NK-92 (cell line): ENCODE results near the gene EGFR.
"Not testable (repeated sequence)": the region's sequence is repeated elsewhere in the genome, so short reads cannot be mapped to it uniquely, and the experiment has no call there.

ENCODE experiments used
- DNase-seq: peaks from one replicate; lab custom pipeline; 2025; ENCODE audit not compliant: unreplicated experiment; lab: John Stamatoyannopoulos, UW

Gene EGFR

GRCh38 chr7:55034776-55035175, 16.0 kb downstream of the EGFR start:
- DNase-seq = no peak

GRCh38 chr7:55035410-55035809, 16.6 kb downstream of the EGFR start:
- DNase-seq = not testable (repeated sequence)

GRCh38 chr7:55036950-55037736, 18.3 kb downstream of the EGFR start:
- no peak for DNase-seq

- no peak for DNase-seq
Observed at GRCh38 chr7:55043691-55044370, 25.0 kb downstream of the EGFR start.

- no peak for DNase-seq
Observed at GRCh38 chr7:55044371-55044717, 25.5 kb downstream of the EGFR start.

GRCh38 chr7:55044791-55045190, 26.0 kb downstream of the EGFR start:
- no peak for DNase-seq

- DNase-seq = no peak
Observed at GRCh38 chr7:55046582-55047342, 27.9 kb downstream of the EGFR start.

GRCh38 chr7:55048221-55048859, 29.5 kb downstream of the EGFR start:
- no peak for DNase-seq

- no peak for DNase-seq
Observed at GRCh38 chr7:55050281-55050680, 31.5 kb downstream of the EGFR start.

GRCh38 chr7:55052081-55052480, 33.3 kb downstream of the EGFR start:
- no peak for DNase-seq

GRCh38 chr7:55052741-55053427, 34.1 kb downstream of the EGFR start:
- no peak for DNase-seq

GRCh38 chr7:55053651-55054571, 35.1 kb downstream of the EGFR start:
- no peak for DNase-seq

GRCh38 chr7:55054758-55055157, 35.9 kb downstream of the EGFR start:
- DNase-seq = no peak

- no peak for DNase-seq
Observed at GRCh38 chr7:55055479-55055878, 36.7 kb downstream of the EGFR start.

GRCh38 chr7:55056068-55056467, 37.3 kb downstream of the EGFR start:
- no peak for DNase-seq

GRCh38 chr7:55056577-55057480, 38.0 kb downstream of the EGFR start:
- no peak for DNase-seq

- DNase-seq = no peak
Observed at GRCh38 chr7:55058314-55058713, 39.5 kb downstream of the EGFR start.

GRCh38 chr7:55059021-55059420, 40.2 kb downstream of the EGFR start:
- no peak for DNase-seq

GRCh38 chr7:55060085-55060484, 41.3 kb downstream of the EGFR start:
- no peak for DNase-seq
